ENCODE results near the gene HSFX3.
"Not testable (repeated sequence)": the region's sequence is repeated elsewhere in the genome, so short reads cannot be mapped to it uniquely, and the experiment has no call there.

HSFX3 gene

DNA sequence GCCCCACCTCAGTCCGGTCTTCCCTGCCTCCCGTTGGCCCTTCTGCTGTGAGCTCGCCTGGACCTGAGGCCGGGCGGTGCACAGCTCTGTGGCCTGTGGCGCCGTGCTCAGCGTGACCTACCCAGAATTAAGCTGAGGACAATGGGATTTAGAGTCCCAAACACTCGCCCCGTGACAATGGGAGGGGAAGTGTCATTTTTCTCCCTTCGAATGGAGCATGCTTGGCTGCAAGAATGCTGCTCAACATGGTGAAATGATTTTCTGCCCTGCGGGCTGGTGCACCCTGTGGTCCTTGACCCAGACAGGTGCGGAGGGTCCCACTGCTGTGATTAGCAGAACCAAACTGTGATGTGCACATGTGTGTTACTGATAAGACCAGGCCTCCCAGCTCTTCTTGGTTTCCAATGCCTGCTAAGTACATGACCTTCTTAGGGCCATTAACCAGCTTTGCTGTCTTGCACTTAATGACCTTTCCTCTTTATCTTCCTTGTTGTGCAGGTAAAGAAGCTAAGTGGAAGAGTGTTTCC is 8.1 kb downstream of the HSFX3 start:
- no peak for DNase-seq

- DNase-seq, result peak; percentile 72
Measured at GRCh38 chrX:149540621-149541520, 8.9 kb downstream of the HSFX3 start, which contains the start of gene EOLA1. EOLA1 (plus strand) TSS chrX:149541012; CDS start chrX:149545631, 4,619 bp downstream.

DNA sequence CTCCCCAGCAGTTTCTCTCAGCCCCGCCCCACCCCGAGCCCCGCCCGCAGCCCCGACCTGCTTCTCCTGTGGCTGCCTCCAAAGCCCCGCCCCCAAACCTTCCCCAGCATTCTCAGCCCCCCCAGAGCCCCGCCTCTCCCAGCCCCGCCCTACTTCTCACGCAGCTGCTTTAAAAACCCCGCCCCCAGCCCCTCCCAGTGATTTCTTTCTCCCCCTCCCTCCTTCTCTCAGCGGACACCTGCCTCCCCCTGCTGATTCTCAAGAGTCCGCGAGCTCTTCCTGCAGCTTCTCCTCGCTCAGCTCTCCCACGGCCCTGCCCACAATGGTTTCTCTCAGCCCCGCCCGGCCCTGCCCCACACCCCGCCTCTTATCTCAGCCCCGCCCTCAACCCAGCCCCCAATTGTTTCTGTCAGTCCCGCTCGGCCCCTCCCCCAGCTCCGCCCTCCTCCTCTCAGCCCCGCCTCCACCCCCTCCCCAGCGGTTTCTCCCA is 9.5 kb downstream of the HSFX3 start:
- DNase-seq, result peak; percentile 72

- peak; percentile 73 for DNase-seq
Measured at GRCh38 chrX:149539283-149540130, 10.2 kb downstream of the HSFX3 start.

DNA sequence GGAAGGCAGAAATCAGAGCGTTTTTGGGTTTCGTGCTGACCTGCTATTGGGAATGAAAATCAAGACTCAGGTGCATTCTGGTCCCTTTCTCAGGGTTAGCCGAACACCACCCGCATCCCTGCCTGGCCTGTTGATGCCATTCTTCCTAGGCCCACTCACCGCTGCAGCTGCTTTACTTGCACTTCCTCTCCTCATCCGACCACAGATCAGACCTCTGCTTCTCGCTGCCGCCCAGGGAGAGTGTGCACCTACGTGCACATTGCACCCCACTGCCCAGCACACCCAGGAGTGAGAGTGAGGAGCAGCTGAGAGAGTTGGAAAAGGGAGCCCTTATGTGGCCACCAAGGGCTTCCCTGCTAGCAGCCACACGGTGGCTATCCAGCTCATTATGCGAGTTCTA is 12.2 kb downstream of the HSFX3 start:
- not testable (repeated sequence) for DNase-seq

DNA sequence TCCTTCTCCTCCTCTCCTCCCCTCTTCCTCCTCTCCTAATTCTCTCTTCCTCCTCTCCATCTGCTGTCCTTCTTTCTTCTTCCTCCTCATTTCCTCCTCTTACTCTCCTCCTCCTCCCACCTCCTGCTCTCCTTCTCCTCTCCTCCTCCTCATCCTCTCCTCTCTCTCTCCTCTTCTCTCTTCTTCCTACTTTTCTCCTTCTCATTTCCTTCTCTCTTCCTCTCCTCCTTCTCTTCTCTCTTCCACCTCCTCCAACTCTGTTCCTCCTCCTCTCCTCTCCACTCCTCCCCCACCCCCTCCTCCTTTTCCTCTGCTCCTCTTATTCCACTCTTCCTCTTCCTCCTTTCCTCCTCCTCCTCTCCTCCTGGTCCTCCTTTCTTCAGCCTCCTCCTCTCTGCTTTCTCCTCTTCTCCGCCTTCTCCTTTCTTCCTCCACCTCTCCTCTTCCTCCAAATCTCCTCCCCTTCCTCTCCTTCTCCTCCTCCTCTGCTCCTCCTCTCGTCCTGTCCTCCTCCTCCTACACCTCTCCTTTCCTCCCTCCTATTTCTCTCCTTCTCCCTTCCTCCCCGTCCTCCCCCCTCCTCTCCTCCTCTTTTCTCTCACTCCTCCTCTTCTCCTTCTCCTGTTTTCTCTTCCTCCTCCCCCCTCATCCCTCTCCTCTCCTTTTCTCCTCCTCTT is 14.7 kb downstream of the HSFX3 start:
- DNase-seq, result not testable (repeated sequence)

- not testable (repeated sequence) for DNase-seq
Measured at GRCh38 chrX:149533999-149534398, 15.7 kb downstream of the HSFX3 start.

DNA sequence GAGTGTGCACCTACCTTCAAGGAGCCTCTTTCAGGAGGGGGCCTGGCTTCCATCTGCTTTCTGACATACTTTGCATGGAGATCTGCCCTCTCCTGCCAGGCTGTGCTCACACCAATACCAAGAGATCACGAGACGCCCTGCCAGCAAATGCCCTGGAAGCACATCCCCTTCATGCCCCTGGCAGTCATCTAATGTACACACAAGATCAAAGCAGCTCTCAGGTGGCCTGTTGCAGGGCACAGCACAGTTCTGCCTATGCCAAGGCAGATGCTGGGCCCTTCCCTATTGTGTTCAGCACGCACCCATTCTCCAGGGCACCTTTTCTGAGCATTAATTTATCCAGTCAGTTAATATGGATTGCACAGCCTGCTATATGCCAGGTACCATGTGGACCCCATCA is 16.9 kb downstream of the HSFX3 start:
- DNase-seq, result not testable (repeated sequence)

DNA sequence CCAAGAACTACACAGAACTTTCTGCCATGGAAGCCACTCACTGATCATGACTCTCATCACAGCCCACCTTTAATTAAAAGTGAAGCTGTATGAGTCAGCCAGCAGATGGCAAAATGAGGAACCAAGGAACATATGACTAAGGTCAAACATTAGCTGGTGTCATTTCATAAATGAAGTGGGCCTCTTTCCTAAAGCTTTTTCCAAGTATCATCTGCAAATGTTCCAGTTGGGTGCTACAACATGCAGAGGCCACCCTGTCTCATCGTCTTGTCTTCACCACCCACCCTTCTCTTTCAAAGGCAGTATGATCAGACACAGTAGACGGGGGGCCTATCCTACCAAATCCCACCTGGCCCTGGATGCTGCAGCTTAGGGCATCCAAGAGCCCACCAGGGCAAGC is 18.1 kb downstream of the HSFX3 start:
- DNase-seq, result no peak

GRCh38 chrX:149528381-149528780 is 21.3 kb downstream of the HSFX3 start:
- DNase-seq, result no peak

DNA sequence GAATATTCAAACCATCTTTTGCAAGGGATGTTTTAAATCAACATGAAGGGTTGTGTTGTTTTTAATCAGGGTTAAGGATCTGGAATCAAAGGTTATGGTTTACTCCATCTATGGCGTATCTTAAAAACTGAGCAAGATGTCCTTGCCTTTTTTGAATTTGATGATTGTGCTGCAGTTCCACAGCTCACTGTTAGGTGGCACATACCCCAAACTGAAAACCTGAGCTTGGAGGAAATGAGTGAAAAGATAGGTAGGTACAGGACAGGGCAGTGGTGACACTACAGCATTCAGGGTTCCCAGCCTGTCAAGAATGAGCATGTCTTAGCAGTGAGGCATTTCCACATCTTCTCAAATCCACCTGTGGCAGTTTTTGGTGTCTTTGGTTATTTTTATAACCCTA is 22.0 kb downstream of the HSFX3 start:
- peak; percentile 25 for DNase-seq

DNA sequence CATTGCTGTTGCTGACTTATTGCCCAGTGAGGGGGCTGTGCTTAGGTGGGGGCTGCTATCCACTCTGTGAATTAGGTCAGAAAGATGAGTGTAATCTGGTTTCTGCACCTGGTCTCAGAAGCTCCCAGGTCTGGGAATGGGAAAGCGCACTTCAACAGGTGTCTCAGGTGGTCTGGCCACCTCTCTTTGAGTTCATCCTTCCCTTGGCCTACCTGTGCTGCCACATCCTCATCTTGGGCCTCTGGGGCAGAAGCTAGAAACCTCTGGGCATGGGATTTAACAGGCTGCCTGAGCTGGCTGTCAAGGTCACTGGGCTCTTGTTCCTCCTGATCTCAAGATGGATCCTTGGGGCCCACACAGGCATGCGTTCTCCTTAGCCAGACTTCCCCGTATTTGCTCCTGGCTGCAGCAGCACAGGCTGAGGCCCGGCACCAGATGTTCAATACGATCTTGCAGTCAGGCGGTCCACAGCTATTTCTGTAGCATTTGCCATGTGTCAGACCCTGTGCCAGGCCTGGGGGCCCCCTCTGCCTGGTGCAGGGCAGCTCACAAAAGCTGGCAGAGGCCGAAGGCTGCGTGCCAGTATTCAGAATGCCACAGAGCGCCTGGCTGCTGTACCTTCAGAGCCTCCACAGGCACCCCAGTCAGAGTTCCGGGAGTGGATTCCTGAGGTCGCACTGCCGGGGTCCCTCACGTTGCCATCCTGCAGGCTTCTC is 23.2 kb downstream of the HSFX3 start:
- DNase-seq, result not testable (repeated sequence)

DNA sequence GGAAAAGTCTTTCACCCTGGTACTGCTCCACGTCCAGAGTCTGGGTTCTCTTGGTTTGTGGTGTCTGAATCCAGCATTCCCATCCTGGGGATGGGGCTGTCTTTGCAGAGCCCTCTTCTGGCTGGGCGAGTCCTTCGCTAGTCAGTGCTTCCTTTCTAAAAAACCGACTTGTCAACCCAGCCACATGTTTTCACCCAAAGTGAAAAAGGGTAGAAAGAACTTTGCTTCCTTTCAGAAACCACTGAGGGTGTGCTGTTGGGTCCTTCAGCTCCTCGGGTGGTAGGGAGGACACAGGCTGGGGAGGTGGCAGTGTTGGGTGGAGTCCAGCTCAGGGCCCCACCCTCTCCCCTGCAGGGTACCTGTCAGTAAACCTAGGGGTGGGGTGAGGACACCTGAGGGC is 23.8 kb downstream of the HSFX3 start:
- not testable (repeated sequence) for DNase-seq

DNA sequence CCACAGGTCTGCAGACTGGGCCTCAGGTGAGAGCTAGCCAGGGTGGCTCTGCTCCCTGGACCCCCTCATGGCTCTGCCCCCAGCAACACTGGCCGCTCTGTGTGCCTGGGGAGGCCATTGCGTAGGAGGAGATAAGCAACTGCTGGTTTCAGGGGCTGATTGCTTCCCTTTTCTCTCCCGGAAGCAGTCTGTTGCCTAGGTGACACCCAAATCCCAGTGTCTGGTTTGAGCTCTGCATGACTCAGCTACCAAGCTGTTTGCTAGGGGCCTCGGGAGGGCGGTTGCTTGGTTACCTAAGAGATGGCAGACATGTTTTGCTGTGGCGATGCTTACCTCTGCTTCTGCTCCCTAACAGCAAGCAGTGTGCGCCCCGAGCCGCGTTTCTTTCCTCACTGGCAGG is 24.3 kb downstream of the HSFX3 start:
- DNase-seq, result not testable (repeated sequence)

DNA sequence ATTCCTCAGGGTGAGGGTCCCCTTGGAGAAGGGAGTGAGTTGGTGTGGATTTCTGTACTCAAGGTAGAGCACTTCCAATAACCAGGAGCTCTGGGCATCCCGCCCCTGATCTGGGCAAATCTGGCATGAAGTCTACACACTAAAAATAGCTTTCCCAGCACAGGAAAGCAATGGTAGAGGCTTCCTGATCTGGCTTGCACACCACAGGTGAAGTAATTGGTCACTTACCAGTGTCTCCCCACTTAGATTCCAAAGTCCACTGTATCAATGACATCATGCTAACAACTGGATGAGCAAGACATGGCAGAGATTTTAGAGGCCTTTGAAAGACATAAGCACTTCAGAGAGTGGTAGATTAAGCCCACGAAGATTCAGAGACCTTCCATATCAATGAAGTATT is 26.8 kb downstream of the HSFX3 start:
- no peak for DNase-seq

GRCh38 chrX:149521438-149521837 is 28.3 kb downstream of the HSFX3 start:
- no peak for DNase-seq

DNA sequence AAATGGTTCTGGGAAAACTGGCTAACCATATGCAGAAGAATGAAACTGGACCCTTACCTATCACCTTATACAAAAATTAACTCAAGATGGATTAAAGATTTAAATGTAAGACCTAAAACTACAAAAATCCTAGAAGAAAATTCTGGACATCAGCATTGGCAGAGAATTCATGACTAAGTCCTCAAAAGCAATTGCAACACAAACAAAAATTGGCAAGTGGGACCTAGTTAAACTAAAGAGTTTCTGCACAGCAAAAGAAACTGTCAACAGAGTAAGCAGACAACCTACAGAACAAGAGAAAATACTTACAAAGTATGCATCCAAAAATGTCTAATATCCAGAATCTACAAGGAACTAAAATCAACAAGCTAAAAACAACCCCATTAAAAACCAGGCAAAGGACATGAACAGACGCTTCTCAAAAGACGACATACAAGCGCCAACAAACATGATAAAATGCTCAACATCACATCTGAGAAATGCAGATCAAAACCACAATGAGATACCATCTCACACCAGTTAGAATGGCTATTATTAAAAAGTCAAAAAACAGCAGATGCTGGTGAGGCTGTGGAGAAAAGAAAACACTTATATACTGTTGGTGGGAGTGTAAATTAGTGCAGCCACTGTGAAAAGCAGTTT is 29.0 kb downstream of the HSFX3 start:
- DNase-seq, result not testable (repeated sequence)

- DNase-seq, result no peak
Measured at GRCh38 chrX:149518236-149518635, 31.5 kb downstream of the HSFX3 start.

DNA sequence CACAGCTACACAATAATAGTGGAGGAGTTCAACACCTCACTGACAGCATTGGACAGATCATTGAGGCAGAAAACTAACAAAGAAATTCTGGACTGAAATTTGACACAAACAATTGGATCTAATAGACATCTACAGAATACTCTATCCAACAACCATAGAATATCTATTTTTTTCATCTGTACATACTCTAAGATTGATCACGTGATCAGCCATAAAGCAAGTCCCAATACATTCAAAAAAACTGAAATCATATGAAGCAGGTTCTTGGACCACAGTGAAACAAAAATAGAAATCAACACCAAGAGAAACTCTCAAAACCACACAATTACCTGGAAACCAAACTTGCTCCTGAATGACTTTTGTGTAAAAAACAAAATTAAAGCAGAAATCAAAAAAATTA is 32.4 kb downstream of the HSFX3 start:
- no peak for DNase-seq

- no peak for DNase-seq
Measured at GRCh38 chrX:149516604-149517003, 33.1 kb downstream of the HSFX3 start.

DNA sequence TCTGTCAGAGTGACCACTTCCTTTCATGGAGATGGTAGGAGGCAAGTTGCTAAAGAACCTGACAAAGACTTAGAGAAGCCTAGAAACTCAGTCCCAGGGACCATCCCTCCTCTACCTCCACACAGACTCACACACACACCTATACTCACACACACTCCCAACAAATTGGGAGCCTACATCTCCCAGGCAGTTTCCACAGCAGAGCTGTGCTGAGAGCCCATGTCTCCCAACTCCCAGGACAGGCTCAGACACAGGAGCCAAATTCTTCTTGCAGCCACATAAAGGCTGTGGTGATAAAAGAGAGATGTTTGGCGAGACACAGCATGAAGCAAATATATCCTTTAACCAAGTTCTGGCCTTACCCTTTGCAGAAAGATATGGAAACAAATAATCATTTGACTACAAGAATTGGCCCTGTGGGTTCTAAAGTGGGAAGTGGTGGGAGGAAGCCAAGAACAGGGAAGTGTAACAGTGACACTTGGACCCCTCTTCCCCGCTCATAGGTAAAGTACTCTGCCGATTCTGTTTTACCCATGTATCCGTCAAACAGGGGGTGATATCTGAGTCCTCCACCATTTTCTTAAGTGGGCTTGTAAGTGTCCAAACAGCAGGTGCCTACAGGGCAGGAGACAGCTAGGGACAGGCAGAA is 33.6 kb downstream of the HSFX3 start:
- DNase-seq, result no peak

Measured in NCI-H510A treated with DMSO at 0.1 percent for 48 hours (cell line).